ENCODE data around the gene GORASP2.

Gene GORASP2

DNA sequence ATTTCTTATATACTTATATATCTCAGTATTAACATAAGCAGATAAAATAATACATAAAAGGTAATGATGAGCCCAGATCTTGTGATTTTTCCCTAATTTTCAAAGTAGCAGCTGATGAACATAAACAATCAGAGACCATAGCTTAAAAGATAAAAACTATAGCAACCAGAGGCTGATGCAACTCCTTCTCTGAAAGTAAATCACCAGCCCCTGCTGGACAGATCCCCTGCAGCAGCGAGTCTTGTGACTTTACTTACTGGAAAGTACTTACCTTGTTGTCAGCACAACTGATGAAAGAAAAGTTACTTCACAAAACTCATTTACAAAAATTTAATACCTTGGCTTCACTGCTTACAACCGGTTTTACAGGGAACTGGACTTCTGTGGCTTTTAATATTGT is 67.3 kb downstream of the GORASP2 start:
- no peak for DNase-seq

DNA sequence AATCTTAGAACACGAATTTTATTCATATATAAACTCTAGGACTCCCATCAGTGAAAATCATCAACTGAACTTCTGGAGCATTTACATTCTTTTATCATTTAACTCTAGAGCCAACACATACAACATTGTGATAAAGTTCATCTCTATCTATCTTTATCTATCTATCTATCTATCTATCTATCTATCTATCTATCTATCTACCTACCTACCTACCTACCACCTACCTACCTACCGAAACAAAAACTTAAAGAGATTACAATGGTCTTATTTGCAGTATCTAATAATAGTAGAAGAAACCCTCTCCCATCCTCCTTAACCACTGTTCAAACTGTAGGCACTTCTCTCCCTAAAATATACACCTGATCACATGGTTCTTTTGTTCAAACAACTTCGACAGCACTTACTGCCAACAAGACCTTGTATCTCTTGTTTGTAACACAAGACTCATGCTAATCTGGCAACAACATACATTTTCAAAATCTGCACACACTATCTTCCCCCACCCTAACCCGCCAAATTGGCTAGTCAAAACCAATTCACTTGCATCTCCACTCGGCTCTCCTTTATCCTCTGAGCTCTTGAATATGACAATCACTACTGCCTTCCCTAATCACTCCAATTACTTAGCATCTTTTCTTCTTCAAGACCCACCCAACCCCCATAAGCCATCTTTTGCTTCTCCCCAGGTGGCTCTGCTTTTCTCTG is 69.0 kb downstream of the GORASP2 start:
- no peak for DNase-seq

DNA sequence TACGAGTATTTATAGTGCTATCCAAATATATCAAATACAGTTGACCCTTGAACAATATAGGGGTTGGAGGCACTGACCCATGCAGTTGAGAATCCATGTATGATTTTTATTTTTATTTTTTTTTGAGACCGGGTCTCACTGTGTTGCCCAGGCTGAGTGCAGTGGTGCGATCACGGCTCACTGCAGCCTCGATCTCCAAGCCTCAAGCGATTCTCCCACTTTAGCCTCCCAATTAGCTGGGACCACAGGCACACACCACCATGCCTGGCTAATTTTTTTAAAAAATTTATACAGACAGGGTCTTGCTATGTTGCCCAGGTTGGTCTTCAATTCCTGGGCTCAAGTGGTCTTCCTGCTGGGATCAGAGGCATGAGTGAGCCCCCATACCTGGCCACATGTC is 70.6 kb downstream of the GORASP2 start:
- no peak for DNase-seq

DNA sequence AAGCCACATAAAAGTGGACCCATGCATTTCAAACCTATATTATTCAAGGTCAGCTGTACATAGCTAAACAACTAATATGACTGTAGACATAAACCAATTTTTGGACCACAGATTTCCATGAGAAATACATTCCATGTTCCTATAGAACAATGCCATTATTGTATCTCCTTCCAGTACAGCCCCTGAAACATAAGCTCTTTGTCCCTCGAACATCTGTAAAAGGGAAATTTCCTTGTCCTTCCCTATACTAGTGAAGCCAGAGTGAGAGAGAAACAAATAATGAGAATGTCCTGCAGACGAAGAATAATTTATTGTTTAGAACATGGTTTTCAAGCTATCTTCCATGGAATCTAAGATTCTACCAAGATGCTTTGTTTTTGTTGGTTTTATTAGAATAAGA is 75.3 kb downstream of the GORASP2 start:
- DNase-seq: no peak

GRCh38 chr2:171004833-171005232 is 75.8 kb downstream of the GORASP2 start:
- no peak for DNase-seq

GRCh38 chr2:171008550-171009205 is 79.6 kb downstream of the GORASP2 start:
- no peak for DNase-seq

DNA sequence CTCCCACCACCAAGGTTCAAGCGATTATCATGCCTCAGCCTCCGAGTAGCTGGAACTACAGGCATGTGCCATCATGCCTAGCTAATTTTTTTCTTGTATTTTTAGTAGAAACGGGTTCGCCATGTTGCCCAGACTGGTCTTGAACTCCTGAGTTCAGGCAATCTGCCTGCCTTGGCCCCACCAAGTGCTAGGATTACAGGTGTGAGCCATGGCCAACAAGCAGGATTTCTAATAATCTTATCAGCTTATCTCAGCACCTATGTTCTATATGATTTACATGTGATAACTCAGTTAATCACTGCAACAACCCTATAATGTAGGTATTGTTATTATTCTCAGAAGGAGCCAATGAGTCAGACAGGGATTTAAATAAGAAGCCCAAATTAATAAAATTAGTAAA is 80.3 kb downstream of the GORASP2 start:
- DNase-seq: no peak

- DNase-seq: no peak
Measured at GRCh38 chr2:171013851-171014250, 84.8 kb downstream of the GORASP2 start.

GRCh38 chr2:171016125-171016524 is 87.1 kb downstream of the GORASP2 start:
- no peak for DNase-seq
